Fibroblast of lung (primary cell): ENCODE data around the gene DDX31. TPM values are rescaled to one million over a fixed set of nuclear protein-coding genes. Genes with fewer than 3 reads are reported as not detected.

Source experiments
- DNase-seq, 2 donors: peaks; one replicate each; pipeline versions ENCODE4 v3.0.0 to v3.0.0-alpha.2; 2010; ENCODE audit warnings: low read depth in 2 of 2
- H2AFZ ChIP-seq: 2 replicates; pipeline ENCODE4 v1.5.1; 2012; ENCODE audit warnings: low read length, control low read depth, inconsistent platforms
- H3K27ac ChIP-seq: 2 replicates; pipeline ENCODE4 v1.5.1; 2011; ENCODE audit warnings: low read length, control low read depth; ENCODE audit not compliant: insufficient read depth
- H3K27me3 ChIP-seq: 2 replicates; pipeline ENCODE4 v1.5.1; 2011; ENCODE audit warnings: mild to moderate bottlenecking, low read length; ENCODE audit not compliant: control insufficient read depth, insufficient read depth
- H3K36me3 ChIP-seq: 2 replicates; pipeline ENCODE4 v1.5.1; 2011; ENCODE audit warnings: low read length; ENCODE audit not compliant: control insufficient read depth, insufficient read depth
- H3K4me1 ChIP-seq: 2 replicates; pipeline ENCODE4 v1.5.1; 2011; ENCODE audit warnings: low read length; ENCODE audit not compliant: control insufficient read depth, insufficient read depth; ENCODE audit errors: extremely low read depth
- H3K4me2 ChIP-seq: 2 replicates; pipeline ENCODE4 v1.5.1; 2011; ENCODE audit warnings: low read length, control low read depth; ENCODE audit not compliant: insufficient read depth; ENCODE audit errors: extremely low read depth
- H3K4me3 ChIP-seq, 4 experiments: fragments of 200-600 bp in 1 of 4; sonication (generic) in 1 of 4; replicated peaks in 1 of 4; 2 replicates each; pipeline ENCODE4 v1.5.1; 2011 to 2016; ENCODE audit warnings: low read length in 4 of 4, low read depth in 3 of 4, mild to moderate bottlenecking in 3 of 4, control low read depth in 2 of 4, inconsistent platforms in 1 of 4, mixed read lengths in 1 of 4; ENCODE audit not compliant: insufficient read depth in 1 of 4; ENCODE audit errors: control extremely low read depth in 1 of 4
- H3K79me2 ChIP-seq: 2 replicates; pipeline ENCODE4 v1.5.1; 2012; ENCODE audit warnings: mild to moderate bottlenecking, low read length, inconsistent platforms; ENCODE audit not compliant: control insufficient read depth, insufficient read depth
- H3K9ac ChIP-seq: 2 replicates; pipeline ENCODE4 v1.5.1; 2011; ENCODE audit warnings: mild to moderate bottlenecking, low read length, control low read depth; ENCODE audit not compliant: insufficient read depth
- H3K9me3 ChIP-seq: 2 replicates; pipeline ENCODE4 v1.5.1; 2012; ENCODE audit warnings: low read depth, low read length; ENCODE audit not compliant: control insufficient read depth, insufficient read depth
- H4K20me1 ChIP-seq: 2 replicates; pipeline ENCODE4 v1.5.1; 2011; ENCODE audit warnings: low read length; ENCODE audit not compliant: control insufficient read depth, insufficient read depth; ENCODE audit errors: extremely low read depth
- EZH2 ChIP-seq: IDR thresholded peaks from 2 replicates; pipeline ENCODE4 v1.5.1; 2012; ENCODE audit warnings: low read length, control low read depth, mild to moderate bottlenecking; ENCODE audit errors: missing control alignments
- polyA plus RNA-seq, 2 donors: library from polyadenylated mRNA; depleted of rRNA in 1 of 2; stranded (reverse) in 1 of 2; unstranded in 1 of 2; fragments of >200 nt; gene quantifications; 2 replicates each; pipeline ENCODE4 v1.2.1, GENCODE V29; 2011 to 2012; ENCODE audit warnings: missing spikeins in 1 of 2
- total RNA-seq: library from RNA; depleted of rRNA; stranded (reverse); fragments of >200 nt; gene quantifications from 2 replicates; pipeline ENCODE4 v1.2.1, GENCODE V29; 2014
- TF ChIP-seq, protein P1 (sequence below), 2 donors: IDR thresholded peaks in 1 of 2; conservative IDR thresholded peaks in 1 of 2; 1 replicate in 1 of 2; 2 replicates in 1 of 2; pipeline ENCODE4 v1.5.1; 2011 to 2012; ENCODE audit warnings: low read length in 2 of 2, control low read depth in 1 of 2, inconsistent platforms in 1 of 2, low read depth in 1 of 2, mild to moderate bottlenecking in 1 of 2

Gene DDX31
- total and polyA plus RNA-seq, 2 donors (not counting 1 experiment from before 2014, with no cell fraction given), result 10.1 to 10.8 TPM

DNA sequence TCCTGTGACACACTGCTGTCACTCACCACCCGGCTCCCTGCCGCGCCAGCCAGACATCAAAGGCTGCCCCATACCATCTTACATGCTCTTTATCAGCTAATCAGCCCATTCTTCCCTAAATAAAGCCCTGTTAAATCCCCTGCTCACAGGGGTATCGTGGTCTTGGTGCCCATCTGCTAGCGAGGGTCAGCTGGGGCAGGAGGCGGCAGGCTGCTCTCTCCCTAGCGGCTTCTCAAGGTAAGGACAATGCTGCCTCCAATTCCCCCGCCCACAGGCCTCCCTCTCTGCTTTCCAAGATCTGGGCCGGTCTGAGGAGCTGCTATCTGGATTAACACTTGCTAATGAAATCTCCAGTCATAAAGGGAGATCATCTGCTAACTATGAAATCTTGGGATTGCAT is 60.6 kb downstream of the DDX31 start:
- Histone ChIP-seq H3K4me1 (peaks cover 3% of the 10 kb centered on the region), H3K27me3 (no peaks in the 10 kb centered on the region), H3K36me3 (peaks cover 8% of the 10 kb centered on the region), H3K9ac (no peak overlapping the region), H4K20me1 (no peaks in the 10 kb centered on the region), H3K4me3 (no peak overlapping the region), H3K9me3 (no peaks in the 10 kb centered on the region), H3K79me2 (no peaks in the 10 kb centered on the region), H3K27ac (no peak overlapping the region), H2AFZ (no peak overlapping the region), H3K4me2 (no peak overlapping the region)
- TF ChIP-seq EZH2, result no peak
- TF ChIP-seq, protein P1, sequence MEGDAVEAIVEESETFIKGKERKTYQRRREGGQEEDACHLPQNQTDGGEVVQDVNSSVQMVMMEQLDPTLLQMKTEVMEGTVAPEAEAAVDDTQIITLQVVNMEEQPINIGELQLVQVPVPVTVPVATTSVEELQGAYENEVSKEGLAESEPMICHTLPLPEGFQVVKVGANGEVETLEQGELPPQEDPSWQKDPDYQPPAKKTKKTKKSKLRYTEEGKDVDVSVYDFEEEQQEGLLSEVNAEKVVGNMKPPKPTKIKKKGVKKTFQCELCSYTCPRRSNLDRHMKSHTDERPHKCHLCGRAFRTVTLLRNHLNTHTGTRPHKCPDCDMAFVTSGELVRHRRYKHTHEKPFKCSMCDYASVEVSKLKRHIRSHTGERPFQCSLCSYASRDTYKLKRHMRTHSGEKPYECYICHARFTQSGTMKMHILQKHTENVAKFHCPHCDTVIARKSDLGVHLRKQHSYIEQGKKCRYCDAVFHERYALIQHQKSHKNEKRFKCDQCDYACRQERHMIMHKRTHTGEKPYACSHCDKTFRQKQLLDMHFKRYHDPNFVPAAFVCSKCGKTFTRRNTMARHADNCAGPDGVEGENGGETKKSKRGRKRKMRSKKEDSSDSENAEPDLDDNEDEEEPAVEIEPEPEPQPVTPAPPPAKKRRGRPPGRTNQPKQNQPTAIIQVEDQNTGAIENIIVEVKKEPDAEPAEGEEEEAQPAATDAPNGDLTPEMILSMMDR (conservative IDR thresholded peaks at IDR 0.05 in 1 of 2, IDR thresholded peaks at IDR 0.05 in 1 of 2; ENCODE audit: low read depth in 1 of 2, low read length in 2 of 2), result no peak
- DNase-seq, result no peak

- TF ChIP-seq, protein P1 (conservative IDR thresholded peaks at IDR 0.05 in 1 of 2, IDR thresholded peaks at IDR 0.05 in 1 of 2; ENCODE audit: low read depth in 1 of 2, low read length in 2 of 2), result no peak
- no peak for TF ChIP-seq EZH2
- Histone ChIP-seq H3K9ac (no peak overlapping the region), H3K27ac (no peak overlapping the region), H3K9me3 (no peaks in the 10 kb centered on the region), H3K27me3 (no peaks in the 10 kb centered on the region), H3K36me3 (peaks cover 6% of the 10 kb centered on the region), H4K20me1 (no peaks in the 10 kb centered on the region), H2AFZ (no peak overlapping the region), H3K4me3 (no peak overlapping the region), H3K4me1 (peaks cover 3% of the 10 kb centered on the region), H3K4me2 (no peak overlapping the region), H3K79me2 (no peaks in the 10 kb centered on the region)
- no peak for DNase-seq
These were observed 63.7 kb downstream of the DDX31 start for GRCh38 chr9:132606066-132606465.

DNA sequence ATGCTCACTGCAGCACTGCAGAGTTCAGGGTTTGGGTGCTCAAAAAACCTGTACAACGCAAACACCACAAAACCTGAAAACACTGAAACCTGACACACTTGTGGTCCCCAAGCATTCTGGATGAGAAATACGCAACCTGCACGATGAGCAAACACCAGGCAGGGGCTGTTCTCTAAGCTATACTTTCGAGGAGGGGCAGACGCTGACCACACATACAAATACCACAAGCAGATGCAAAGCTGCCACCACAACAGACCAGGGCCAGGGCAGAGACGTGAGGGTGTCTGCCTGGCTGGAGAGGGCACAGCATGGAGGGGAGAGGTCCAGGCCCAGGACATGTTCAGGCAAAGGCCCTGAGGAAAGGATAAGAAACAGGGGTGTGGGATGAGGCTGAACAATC is 64.4 kb downstream of the DDX31 start:
- Histone ChIP-seq H3K36me3 (peaks cover 6% of the 10 kb centered on the region), H3K9me3 (no peaks in the 10 kb centered on the region), H3K4me1 (peaks cover 3% of the 10 kb centered on the region), H3K4me2 (no peak overlapping the region), H3K79me2 (no peaks in the 10 kb centered on the region), H3K9ac (no peak overlapping the region), H3K27ac (no peak overlapping the region), H4K20me1 (no peaks in the 10 kb centered on the region), H2AFZ (no peak overlapping the region), H3K27me3 (no peaks in the 10 kb centered on the region), H3K4me3 (no peak overlapping the region)
- no peak for DNase-seq
- TF ChIP-seq, protein P1 (conservative IDR thresholded peaks at IDR 0.05 in 1 of 2, IDR thresholded peaks at IDR 0.05 in 1 of 2; ENCODE audit: low read depth in 1 of 2, low read length in 2 of 2), result no peak
- no peak for TF ChIP-seq EZH2
